Measurements from ENCODE around the gene GJC3. TPM values are rescaled to one million over a fixed set of nuclear protein-coding genes. Genes with fewer than 3 reads are reported as not detected.

GJC3 gene
- 0.15 to 0.27 TPM (median 0.19 TPM) in 5 replicates for total RNA-seq (2022; extraction: Qiagen RNA extraction; ENCODE audit: low read depth)

GRCh38 chr7:99928994-99929729 is at the start of gene GJC3:
Gene GJC3, minus strand, starts transcription at chr7:99929620. Its CDS starts 0 bp downstream, at chr7:99929620.

GRCh38 chr7:99975782-99976521 is 46.5 kb upstream of the GJC3 start, which contains the start of gene AZGP1:
Gene AZGP1, minus strand, starts transcription at chr7:99976031. Its CDS starts 11 bp downstream, at chr7:99976020.

GRCh38 chr7:99918959-99919813 is 10.2 kb downstream of the GJC3 start, which contains the start of gene TRIM4:
Gene TRIM4, minus strand, starts transcription at chr7:99919530. Its CDS starts 129 bp downstream, at chr7:99919401.

GRCh38 chr7:99876933-99877332 is 52.5 kb downstream of the GJC3 start, which contains the start of gene OR2AE1:
Gene OR2AE1, minus strand, starts transcription at chr7:99877033. Its CDS starts 0 bp downstream, at chr7:99877033.

Other genes with a start within 250 kb of the GJC3 start
- gene CYP3A5, start 249.6 kb downstream of the GJC3 start, total RNA-seq (2022; extraction: Qiagen RNA extraction; ENCODE audit: low read depth), result 1.4 to 1.9 TPM (median 1.6 TPM) in 5 replicates
- gene CYP3A7, start 194.4 kb downstream of the GJC3 start, total RNA-seq (2022; extraction: Qiagen RNA extraction; ENCODE audit: low read depth), result not detected in 5 replicates
- not detected in 5 replicates for gene CYP3A4, start 145.4 kb downstream of the GJC3 start, total RNA-seq (2022; extraction: Qiagen RNA extraction; ENCODE audit: low read depth)
- not detected in 5 replicates for gene CYP3A43, start 101.6 kb downstream of the GJC3 start, total RNA-seq (2022; extraction: Qiagen RNA extraction; ENCODE audit: low read depth)
- not detected in 5 replicates for gene OR2AE1, start 52.6 kb downstream of the GJC3 start, total RNA-seq (2022; extraction: Qiagen RNA extraction; ENCODE audit: low read depth)
- 25.5 to 27.8 TPM (median 26.6 TPM) in 5 replicates for gene TRIM4, start 10.1 kb downstream of the GJC3 start, total RNA-seq (2022; extraction: Qiagen RNA extraction; ENCODE audit: low read depth)
- gene AZGP1, start 46.4 kb upstream of the GJC3 start, total RNA-seq (2022; extraction: Qiagen RNA extraction; ENCODE audit: low read depth), result not detected in 5 replicates
- 6.6 to 11.3 TPM (median 9.3 TPM) in 5 replicates for gene ZKSCAN1, start 86.0 kb upstream of the GJC3 start, total RNA-seq (2022; extraction: Qiagen RNA extraction; ENCODE audit: low read depth)
- gene ZSCAN21, start 120.2 kb upstream of the GJC3 start, total RNA-seq (2022; extraction: Qiagen RNA extraction; ENCODE audit: low read depth), result 10.0 to 12.2 TPM (median 10.5 TPM) in 5 replicates
- 17.8 to 24.8 TPM (median 18.8 TPM) in 5 replicates for gene ZNF3, start 152.1 kb upstream of the GJC3 start, total RNA-seq (2022; extraction: Qiagen RNA extraction; ENCODE audit: low read depth)
- 148 to 197 TPM (median 177 TPM) in 5 replicates for gene COPS6, start 159.3 kb upstream of the GJC3 start, total RNA-seq (2022; extraction: Qiagen RNA extraction; ENCODE audit: low read depth)
- gene MCM7, start 171.8 kb upstream of the GJC3 start, total RNA-seq (2022; extraction: Qiagen RNA extraction; ENCODE audit: low read depth), result 241 to 254 TPM (median 244 TPM) in 5 replicates
- 14.2 to 17.9 TPM (median 16.1 TPM) in 5 replicates for gene AP4M1, start 172.0 kb upstream of the GJC3 start, total RNA-seq (2022; extraction: Qiagen RNA extraction; ENCODE audit: low read depth)
- 60.0 to 70.6 TPM (median 68.0 TPM) in 5 replicates for gene TAF6, start 189.7 kb upstream of the GJC3 start, total RNA-seq (2022; extraction: Qiagen RNA extraction; ENCODE audit: low read depth)
- 10.7 to 13.0 TPM (median 12.0 TPM) in 5 replicates for gene CNPY4, start 190.0 kb upstream of the GJC3 start, total RNA-seq (2022; extraction: Qiagen RNA extraction; ENCODE audit: low read depth)
- 2.5 to 3.5 TPM (median 2.9 TPM) in 5 replicates for gene MBLAC1, start 197.3 kb upstream of the GJC3 start, total RNA-seq (2022; extraction: Qiagen RNA extraction; ENCODE audit: low read depth)
- 157 to 193 TPM (median 181 TPM) in 5 replicates for gene LAMTOR4, start 219.3 kb upstream of the GJC3 start, total RNA-seq (2022; extraction: Qiagen RNA extraction; ENCODE audit: low read depth)
- 11.9 to 15.5 TPM (median 13.2 TPM) in 5 replicates for gene TRAPPC14, start 229.1 kb upstream of the GJC3 start, total RNA-seq (2022; extraction: Qiagen RNA extraction; ENCODE audit: low read depth)
- gene GAL3ST4, start 239.0 kb upstream of the GJC3 start, total RNA-seq (2022; extraction: Qiagen RNA extraction; ENCODE audit: low read depth), result 0.07 to 0.08 TPM in 2 of 5 replicates, not detected in the others
- gene GPC2, start 247.8 kb upstream of the GJC3 start, total RNA-seq (2022; extraction: Qiagen RNA extraction; ENCODE audit: low read depth), result 0.24 to 1.4 TPM (median 0.67 TPM) in 5 replicates
- 0.18 to 0.45 TPM (median 0.26 TPM) in 4 of 5 replicates, not detected in the other for gene STAG3, start 248.3 kb upstream of the GJC3 start, total RNA-seq (2022; extraction: Qiagen RNA extraction; ENCODE audit: low read depth)